Karpas-422 (cell line): ENCODE measurements around the gene UQCRQ. TPM values are rescaled to one million over a fixed set of nuclear protein-coding genes. Genes with fewer than 3 reads are reported as not detected.

Experiments
- DNase-seq: peaks from one replicate; pipeline ENCODE4 v3.0.0-alpha.2; 2015
- H2AFZ ChIP-seq: fragments of 200-600 bp; sonication (generic); 2 replicates; pipeline ENCODE4 v1.6.1; 2014; ENCODE audit warnings: antibody characterized with exemption, low read length, mixed read lengths
- H3K27ac ChIP-seq: fragments of 200-600 bp; sonication (generic); 2 replicates; pipeline ENCODE4 v1.5.1; 2014; ENCODE audit warnings: mild to moderate bottlenecking, low read length, moderate library complexity
- H3K27me3 ChIP-seq: fragments of 200-600 bp; sonication (generic); 2 replicates; pipeline ENCODE4 v1.6.1; 2014; ENCODE audit warnings: low read length, mixed read lengths
- H3K36me3 ChIP-seq: fragments of 200-600 bp; sonication (generic); 2 replicates; pipeline ENCODE4 v1.6.1; 2014; ENCODE audit warnings: low read length, mixed read lengths; ENCODE audit not compliant: insufficient read depth
- H3K4me1 ChIP-seq: fragments of 200-600 bp; sonication (generic); 2 replicates; pipeline ENCODE4 v1.6.1; 2014; ENCODE audit warnings: mild to moderate bottlenecking, low read length, mixed read lengths
- H3K4me2 ChIP-seq: fragments of 200-600 bp; sonication (generic); 2 replicates; pipeline ENCODE4 v1.6.1; 2014; ENCODE audit warnings: low read length, low read depth, mild to moderate bottlenecking; ENCODE audit not compliant: poor library complexity, severe bottlenecking
- H3K4me3 ChIP-seq: fragments of 200-600 bp; sonication (generic); 2 replicates; pipeline ENCODE4 v1.5.1; 2014; ENCODE audit warnings: mild to moderate bottlenecking, antibody characterized with exemption, low read length, mixed read lengths
- H3K79me2 ChIP-seq: fragments of 200-600 bp; sonication (generic); 2 replicates; pipeline ENCODE4 v1.6.1; 2014; ENCODE audit warnings: mild to moderate bottlenecking, low read length, mixed read lengths
- H3K9ac ChIP-seq: fragments of 200-600 bp; sonication (generic); 2 replicates; pipeline ENCODE4 v1.6.0; 2014; ENCODE audit warnings: low read length
- H3K9me2 ChIP-seq: fragments of 200-600 bp; sonication (generic), shearing (Covaris generic); replicated peaks from 2 replicates; pipeline ENCODE4 v1.6.0; 2014; ENCODE audit warnings: mild to moderate bottlenecking, low read length, moderate library complexity; ENCODE audit not compliant: insufficient read depth
- H3K9me3 ChIP-seq: fragments of 300-700, 200-600 bp; sonication (generic); 2 replicates; pipeline ENCODE4 v1.6.1; 2014; ENCODE audit warnings: low read length, mixed read lengths
- H4K20me1 ChIP-seq: fragments of 200-600 bp; sonication (generic); 2 replicates; pipeline ENCODE4 v1.6.1; 2014; ENCODE audit warnings: mild to moderate bottlenecking, antibody characterized with exemption, low read length, low read depth; ENCODE audit not compliant: insufficient read depth
- total RNA-seq: library from RNA; depleted of rRNA; stranded (reverse); fragments of >200 nt; shearing (Covaris generic); gene quantifications from 2 replicates; pipeline ENCODE4 v1.2.3, GENCODE V29; 2014; ENCODE audit warnings: low replicate concordance

UQCRQ gene
- total RNA-seq, 1 experiment from 2014 or later: 179 TPM

GRCh38 chr5:132823481-132824050 lies 42.9 kb upstream of the UQCRQ start:
- Histone ChIP-seq H2AFZ (no peak overlapping the region), H3K4me3 (no peak overlapping the region), H3K9ac (no peak overlapping the region), H3K36me3 (no peaks in the 10 kb centered on the region), H3K79me2 (no peaks in the 10 kb centered on the region), H4K20me1 (no peaks in the 10 kb centered on the region), H3K4me2 (no peak overlapping the region), H3K27ac (no peak overlapping the region), H3K27me3 (no peaks in the 10 kb centered on the region), H3K9me3 (no peaks in the 10 kb centered on the region), H3K4me1 (no peaks in the 10 kb centered on the region), H3K9me2 (no peaks in the 10 kb centered on the region)
- no peak for DNase-seq

- Histone ChIP-seq H3K9ac (no peak overlapping the region), H3K36me3 (no peaks in the 10 kb centered on the region), H2AFZ (no peak overlapping the region), H3K27me3 (no peaks in the 10 kb centered on the region), H3K9me2 (no peaks in the 10 kb centered on the region), H3K9me3 (no peaks in the 10 kb centered on the region), H3K4me2 (no peak overlapping the region), H3K4me1 (peaks cover under 1% of the 10 kb centered on the region; the same call in 1 of the 2 replicates), H3K27ac (no peak overlapping the region), H3K79me2 (no peaks in the 10 kb centered on the region), H3K4me3 (no peak overlapping the region), H4K20me1 (no peaks in the 10 kb centered on the region)
- DNase-seq: no peak
Observed at GRCh38 chr5:132824426-132824825, 42.0 kb upstream of the UQCRQ start.

GRCh38 chr5:132825033-132825833 lies 41.2 kb upstream of the UQCRQ start:
- no peaks in the 10 kb centered on the region for H3K27me3 ChIP-seq

GRCh38 chr5:132825834-132826391 lies 40.5 kb upstream of the UQCRQ start:
- no peaks in the 10 kb centered on the region for H3K9me3 ChIP-seq
- no peak overlapping the region for H3K4me2 ChIP-seq
- H3K4me1 ChIP-seq: peaks cover 8% of the 10 kb centered on the region
- no peak overlapping the region for H2AFZ ChIP-seq
- no peak overlapping the region for H3K9ac ChIP-seq
- no peaks in the 10 kb centered on the region for H3K36me3 ChIP-seq
- no peaks in the 10 kb centered on the region for H3K27me3 ChIP-seq
- H3K4me3 ChIP-seq: no peak overlapping the region
- H4K20me1 ChIP-seq: 0 out of 2 replicates have a peak, but pooled peaks cover 3% of the 10 kb centered on the region
- H3K79me2 ChIP-seq: no peaks in the 10 kb centered on the region
- no peak overlapping the region for H3K27ac ChIP-seq
- no peak for DNase-seq
- H3K9me2 ChIP-seq: no peaks in the 10 kb centered on the region

More at GRCh38 chr5:132825033-132825833, 41.2 kb upstream of the UQCRQ start:
- H3K4me1 ChIP-seq: peaks cover 5% of the 10 kb centered on the region
- DNase-seq: no peak
- 0 out of 2 replicates have a peak, but pooled peaks cover 3% of the 10 kb centered on the region for H4K20me1 ChIP-seq
- no peak overlapping the region for H3K4me3 ChIP-seq
- H3K79me2 ChIP-seq: no peaks in the 10 kb centered on the region
- H3K36me3 ChIP-seq: no peaks in the 10 kb centered on the region
- no peak overlapping the region for H3K27ac ChIP-seq
- no peak overlapping the region for H2AFZ ChIP-seq
- no peaks in the 10 kb centered on the region for H3K9me2 ChIP-seq
- H3K4me2 ChIP-seq: no peak overlapping the region
- no peak overlapping the region for H3K9ac ChIP-seq
- H3K9me3 ChIP-seq: no peaks in the 10 kb centered on the region

- Histone ChIP-seq H3K36me3 (no peaks in the 10 kb centered on the region), H3K9me3 (no peaks in the 10 kb centered on the region), H3K9ac (no peak overlapping the region), H3K27ac (no peak overlapping the region), H3K27me3 (no peaks in the 10 kb centered on the region), H2AFZ (no peak overlapping the region), H3K4me3 (no peak overlapping the region), H3K79me2 (no peaks in the 10 kb centered on the region), H3K4me2 (no peak overlapping the region), H3K4me1 (peaks cover 8% of the 10 kb centered on the region), H3K9me2 (no peaks in the 10 kb centered on the region), H4K20me1 (0 out of 2 replicates have a peak, but pooled peaks cover 3% of the 10 kb centered on the region)
- DNase-seq: no peak
Observed at GRCh38 chr5:132826424-132827082, 39.9 kb upstream of the UQCRQ start.

GRCh38 chr5:132827943-132828673 lies 38.3 kb upstream of the UQCRQ start:
- H3K9me2 ChIP-seq: no peaks in the 10 kb centered on the region
- no peak overlapping the region for H3K4me3 ChIP-seq
- no peaks in the 10 kb centered on the region for H3K36me3 ChIP-seq
- no peak overlapping the region for H3K27ac ChIP-seq
- no peaks in the 10 kb centered on the region for H3K79me2 ChIP-seq
- no peaks in the 10 kb centered on the region for H3K27me3 ChIP-seq
- H4K20me1 ChIP-seq: 0 out of 2 replicates have a peak, but pooled peaks cover 3% of the 10 kb centered on the region
- peaks cover 8% of the 10 kb centered on the region for H3K4me1 ChIP-seq
- no peak for DNase-seq
- H3K9me3 ChIP-seq: no peaks in the 10 kb centered on the region
- no peak overlapping the region for H3K9ac ChIP-seq
- no peak overlapping the region for H3K4me2 ChIP-seq
- no peak overlapping the region for H2AFZ ChIP-seq

- H3K9me3 ChIP-seq: no peaks in the 10 kb centered on the region
- H3K4me2 ChIP-seq: peak overlapping the region; percentile 84
- H3K27me3 ChIP-seq: no peaks in the 10 kb centered on the region
- H3K79me2 ChIP-seq: no peaks in the 10 kb centered on the region
- H4K20me1 ChIP-seq: 0 out of 2 replicates have a peak, but pooled peaks cover 3% of the 10 kb centered on the region
- no peak overlapping the region for H3K9ac ChIP-seq
- no peak for DNase-seq
- H2AFZ ChIP-seq: no peak overlapping the region
- H3K36me3 ChIP-seq: no peaks in the 10 kb centered on the region
- H3K4me3 ChIP-seq: no peak overlapping the region
- no peak overlapping the region for H3K27ac ChIP-seq
- no peaks in the 10 kb centered on the region for H3K9me2 ChIP-seq
- H3K4me1 ChIP-seq: peaks cover 8% of the 10 kb centered on the region
Observed at GRCh38 chr5:132828846-132829494, 37.5 kb upstream of the UQCRQ start.
